HG02678 (cell line): ENCODE data around the gene SLC17A7.

Source experiments
- ATAC-seq: cut with Tn5 transposase; IDR thresholded peaks from one replicate; pipeline ENCODE4 v1.9.1; 2021; ENCODE audit warnings: mild to moderate bottlenecking, moderate library complexity; ENCODE audit not compliant: unreplicated experiment

SLC17A7 gene

DNA sequence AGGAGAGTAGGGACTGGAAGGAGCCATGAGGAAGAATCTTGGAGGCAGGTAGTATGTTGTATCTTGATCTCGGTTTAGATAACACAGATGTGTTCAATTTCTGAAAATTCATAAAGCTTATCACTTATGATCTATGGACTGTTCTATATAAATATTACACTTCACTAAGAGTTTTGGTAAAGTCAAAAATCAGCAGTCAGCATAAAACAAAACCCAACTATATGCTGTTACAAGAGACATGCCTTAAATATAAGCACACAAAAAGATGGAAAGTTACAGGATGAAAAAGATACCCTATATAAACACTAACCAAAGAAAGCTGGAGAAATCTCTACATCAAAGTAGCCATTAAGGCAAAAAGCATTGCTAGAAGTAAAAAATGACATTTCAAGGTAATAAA, 57.7 kb downstream of the SLC17A7 start:
- no peak for ATAC-seq

DNA sequence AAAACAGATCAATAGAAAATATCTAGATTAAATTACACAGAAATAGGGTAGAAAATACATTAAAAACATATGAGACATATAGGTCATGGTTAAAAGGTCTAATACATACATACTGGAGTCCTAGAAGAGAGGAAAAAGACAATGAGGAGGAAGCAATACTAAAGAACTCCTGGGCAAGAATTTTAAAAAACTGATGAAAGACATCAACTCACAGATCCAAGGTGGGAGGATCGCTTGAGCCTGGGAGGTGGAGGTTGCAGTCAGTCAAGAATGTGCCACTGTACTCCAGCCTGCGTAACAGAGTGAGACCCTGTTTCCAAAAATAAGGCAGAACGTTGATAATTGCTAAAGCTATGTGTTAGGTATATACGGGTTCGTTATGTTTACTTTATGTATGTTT, 58.7 kb downstream of the SLC17A7 start:
- ATAC-seq, result no peak

DNA sequence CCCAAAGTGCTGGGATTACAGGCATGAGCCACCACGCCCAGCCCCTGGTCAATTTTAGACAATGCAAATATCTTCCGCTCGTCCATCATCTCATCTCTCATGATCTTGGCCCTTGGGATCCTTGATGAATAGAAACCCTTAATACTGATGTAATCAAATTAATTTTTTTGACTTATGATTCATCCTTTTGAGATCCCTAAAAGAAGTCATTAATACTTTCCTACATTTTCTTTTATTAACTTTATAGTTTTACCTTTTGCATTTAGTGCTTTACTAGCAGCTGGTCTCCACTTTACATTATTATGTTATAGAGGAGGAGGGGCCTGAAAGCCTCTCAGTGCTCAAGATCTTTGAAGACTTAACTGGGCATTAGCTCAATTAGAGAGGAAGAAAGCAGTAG, 60.9 kb downstream of the SLC17A7 start:
- no peak for ATAC-seq
